HepG2 (cell line): Measurements from ENCODE around the gene CCDC69. TPM values are rescaled to one million over a fixed set of nuclear protein-coding genes. Genes with fewer than 3 reads are reported as not detected.
"Not testable (repeated sequence)": the region's sequence is repeated elsewhere in the genome, so short reads cannot be mapped to it uniquely, and the experiment has no call there.

ENCODE experiments used
- ATAC-seq: fragments of 200-7000 bp; cut with Tn5 transposase; 3 replicates; pipeline ENCODE4 v1.9.1; 2020; ENCODE audit warnings: mild to moderate bottlenecking, moderate library complexity
- BruUV-seq: library from RNA; stranded (reverse); fragments of 400-500 nt; replicated peaks from 2 replicates; lab custom pipeline; 2021; lab: Mats Ljungman, UMichigan
- CTCF ChIA-PET: fragments of 300-600 bp; formaldehyde crosslinking; extraction: SDS; loops from one replicate; lab custom pipeline; 2021; ENCODE audit warnings: low total read pairs, inconsistent platforms, low intra/inter-chr PET ratio; lab: Yijun Ruan, JAX
- POLR2A ChIA-PET: fragments of 350-600 bp; sonication (Branson Sonifier 250); formaldehyde crosslinking; loops from one replicate; lab custom pipeline; 2020; ENCODE audit warnings: antibody characterized with exemption, inconsistent platforms; lab: Yijun Ruan, JAX
- DNase-seq: peaks from one replicate; pipeline ENCODE4 v3.0.0-alpha.2; 2015; ENCODE audit warnings: low spot score
- FAIRE-seq: peaks from 3 replicates; lab custom pipeline; 2011; peaks lifted over from hg19 to GRCh38; lab: Jason Lieb, UNC
- H2AFZ ChIP-seq: one replicate; pipeline ENCODE4 v1.6.1; 2011; ENCODE audit warnings: low read length, inconsistent platforms
- H3K27ac ChIP-seq: fragments of 300-600 bp; 3 replicates; pipeline ENCODE4 v1.8.0; 2011; ENCODE audit warnings: mixed run types, mild to moderate bottlenecking, mixed read lengths, low read length, inconsistent platforms; ENCODE audit not compliant: insufficient read depth; ENCODE audit errors: extremely low read length
- H3K27me3 ChIP-seq, 2 experiments: fragments of 200-600 bp in 1 of 2; 2 replicates in 1 of 2; 3 replicates in 1 of 2; pipeline versions ENCODE4 v1.6.0 to v1.8.0; 2011; ENCODE audit warnings: low read length in 2 of 2, mild to moderate bottlenecking in 2 of 2, moderate library complexity in 2 of 2, inconsistent platforms in 1 of 2; ENCODE audit not compliant: insufficient read depth in 2 of 2, control insufficient read depth in 1 of 2
- H3K36me3 ChIP-seq, 2 experiments: fragments of 200-600 bp in 1 of 2; replicated peaks in 1 of 2; 2 replicates in 1 of 2; 3 replicates in 1 of 2; pipeline versions ENCODE4 v1.5.1 to v1.8.0; 2011; ENCODE audit warnings: low read length in 2 of 2, inconsistent platforms in 1 of 2; ENCODE audit not compliant: insufficient read depth in 2 of 2, control insufficient read depth in 1 of 2
- H3K4me1 ChIP-seq: 2 replicates; pipeline ENCODE4 v1.5.1; 2012; ENCODE audit warnings: low read length, inconsistent platforms; ENCODE audit not compliant: insufficient read depth
- H3K4me2 ChIP-seq: 2 replicates; pipeline ENCODE4 v1.6.0; 2011; ENCODE audit warnings: low read depth, low read length, inconsistent platforms
- H3K4me3 ChIP-seq, 3 experiments: fragments of 200-600 bp in 1 of 3; sonication (generic), shearing (Covaris generic) in 1 of 3; replicated peaks in 1 of 3; 2 replicates each; pipeline ENCODE4 v1.5.1; 2011 to 2016; ENCODE audit warnings: low read length in 3 of 3, inconsistent platforms in 2 of 3, low read depth in 2 of 3, mild to moderate bottlenecking in 2 of 3, control low read depth in 1 of 3, mixed read lengths in 1 of 3; ENCODE audit not compliant: insufficient read depth in 1 of 3
- H3K79me2 ChIP-seq: one replicate; pipeline ENCODE4 v1.6.1; 2011; ENCODE audit warnings: low read length, inconsistent platforms; ENCODE audit not compliant: insufficient read depth
- H3K9ac ChIP-seq: 2 replicates; pipeline ENCODE4 v1.6.0; 2011; ENCODE audit warnings: mild to moderate bottlenecking, low read depth, low read length, inconsistent platforms; ENCODE audit not compliant: insufficient read depth
- H3K9me3 ChIP-seq: 2 replicates; pipeline ENCODE4 v1.5.1; 2012; ENCODE audit warnings: mild to moderate bottlenecking, low read length
- H4K20me1 ChIP-seq: 2 replicates; pipeline ENCODE4 v1.6.0; 2011; ENCODE audit warnings: inconsistent platforms, mild to moderate bottlenecking, low read length, moderate library complexity; ENCODE audit not compliant: insufficient read depth
- CHD2 ChIP-seq: IDR thresholded peaks from 2 replicates; pipeline ENCODE4 v1.6.1; 2011; ENCODE audit warnings: low read depth, low read length, improper control_type of control experiment
- ETV6 ChIP-seq: sonication (generic); formaldehyde crosslinking; conservative IDR thresholded peaks from 2 replicates; pipeline ENCODE4 v1.4.0; 2020; ENCODE audit warnings: missing genetic modification reagents
- HIVEP1 ChIP-seq: sonication (generic); formaldehyde crosslinking; IDR thresholded peaks from 2 replicates; pipeline ENCODE4 v1.4.0; 2020; ENCODE audit warnings: mild to moderate bottlenecking, missing genetic modification reagents
- NFE2 ChIP-seq: sonication (generic); formaldehyde crosslinking; IDR thresholded peaks from 2 replicates; pipeline ENCODE4 v1.4.0; 2020; ENCODE audit warnings: missing genetic modification reagents
- ZNF383 ChIP-seq: sonication (generic); formaldehyde crosslinking; IDR thresholded peaks from 2 replicates; pipeline ENCODE4 v1.4.0; 2020; ENCODE audit warnings: missing genetic modification reagents, mild to moderate bottlenecking, borderline replicate concordance
- ZNF572 ChIP-seq: sonication (generic); formaldehyde crosslinking; IDR thresholded peaks from 2 replicates; pipeline ENCODE4 v1.5.1; 2020; ENCODE audit warnings: mild to moderate bottlenecking, missing genetic modification reagents
- ZNF841 ChIP-seq: sonication (generic); formaldehyde crosslinking; IDR thresholded peaks from 2 replicates; pipeline ENCODE4 v1.8.1; 2023; ENCODE audit warnings: missing genetic modification reagents, borderline replicate concordance
- WGBS: methylation state at CpG from one replicate; pipeline ENCODE4 v1.1.6; 2017; ENCODE audit warnings: low lambda C conversion rate; 5-methylcytosine and 5-hydroxymethylcytosine counted together
- in situ Hi-C: cut with HindIII; loops from 2 replicates; pipeline ENCODE4 v1.10.0; 2017; ENCODE audit warnings: low pct_unique_long_range_greater_than_20kb; ENCODE audit not compliant: extremely low pct_ligation_motif_present
- intact Hi-C: fragments of 100-400 bp; cut with micrococcal nuclease; formaldehyde crosslinking; loops from one replicate; pipeline ENCODE4 v1.10.0; 2022; ENCODE audit not compliant: unreplicated experiment
- polyA plus RNA-seq, 8 experiments: library from polyadenylated mRNA; depleted of rRNA in 3 of 8; stranded (reverse) in 7 of 8; unstranded in 1 of 8; fragments of >200 nt; fragmentation: Illumina TruSeq in 4 of 8; extraction: Trizol in 4 of 8; gene quantifications; 2 replicates each; pipeline versions ENCODE4 v1.2.1 to v1.2.3, GENCODE V29; 2011 to 2016; ENCODE audit warnings: low read depth in 4 of 8, missing spikeins in 1 of 8, mixed read lengths in 1 of 8; ENCODE audit not compliant: insufficient read depth in 1 of 8
- total RNA-seq, 5 experiments: library from RNA; depleted of rRNA; stranded (reverse); fragments of >200 nt; fragmentation: Illumina TruSeq; extraction: Trizol; gene quantifications; 2 replicates each; pipeline ENCODE4 v1.2.3, GENCODE V29; 2016; ENCODE audit warnings: low read depth in 1 of 5
- TF ChIP-seq, protein P1 (sequence below): sonication (generic); formaldehyde crosslinking; IDR thresholded peaks from 2 replicates; pipeline ENCODE4 v1.8.1; 2023; ENCODE audit warnings: mild to moderate bottlenecking, missing genetic modification reagents
- TF ChIP-seq, protein P2 (sequence below): sonication (generic); formaldehyde crosslinking; IDR thresholded peaks from 2 replicates; pipeline ENCODE4 v1.4.0; 2020; ENCODE audit warnings: missing genetic modification reagents
- TF ChIP-seq, protein P3 (sequence below): sonication (generic); formaldehyde crosslinking; IDR thresholded peaks from 2 replicates; pipeline ENCODE4 v1.4.0; 2020; ENCODE audit warnings: missing genetic modification reagents; ENCODE audit errors: not compliant biosample characterization
- TF ChIP-seq, protein P4 (sequence below): IDR thresholded peaks from 2 replicates; pipeline ENCODE4 v1.6.1; 2016; ENCODE audit warnings: control low read depth

The CCDC69 gene
- total and polyA plus RNA-seq, 2 of the 13 experiments (the other 11 are each of a cell fraction or from before 2014, with no cell fraction given) = 12.2 to 45.2 TPM

DNA sequence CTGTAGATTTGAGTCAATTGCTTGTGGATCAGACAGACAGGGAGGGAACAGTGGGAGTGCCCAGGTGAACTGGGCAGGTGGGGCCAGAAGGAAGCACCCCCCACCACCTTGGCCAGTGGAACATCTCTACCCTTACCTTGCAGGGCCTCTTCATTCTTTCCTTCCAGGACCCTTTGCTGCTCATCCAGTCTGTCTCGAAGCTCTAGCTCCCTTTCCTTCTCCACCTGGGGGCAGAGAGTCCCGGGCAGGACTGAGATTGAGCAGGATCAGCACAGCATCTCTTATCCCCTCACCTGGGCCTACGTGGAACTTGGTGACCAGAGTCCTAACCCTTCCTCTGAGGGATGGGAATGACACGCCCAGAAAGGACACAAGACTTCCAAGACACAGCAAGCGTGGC is 25.0 kb downstream of the CCDC69 start (continued):
- TF ChIP-seq, protein P1, sequence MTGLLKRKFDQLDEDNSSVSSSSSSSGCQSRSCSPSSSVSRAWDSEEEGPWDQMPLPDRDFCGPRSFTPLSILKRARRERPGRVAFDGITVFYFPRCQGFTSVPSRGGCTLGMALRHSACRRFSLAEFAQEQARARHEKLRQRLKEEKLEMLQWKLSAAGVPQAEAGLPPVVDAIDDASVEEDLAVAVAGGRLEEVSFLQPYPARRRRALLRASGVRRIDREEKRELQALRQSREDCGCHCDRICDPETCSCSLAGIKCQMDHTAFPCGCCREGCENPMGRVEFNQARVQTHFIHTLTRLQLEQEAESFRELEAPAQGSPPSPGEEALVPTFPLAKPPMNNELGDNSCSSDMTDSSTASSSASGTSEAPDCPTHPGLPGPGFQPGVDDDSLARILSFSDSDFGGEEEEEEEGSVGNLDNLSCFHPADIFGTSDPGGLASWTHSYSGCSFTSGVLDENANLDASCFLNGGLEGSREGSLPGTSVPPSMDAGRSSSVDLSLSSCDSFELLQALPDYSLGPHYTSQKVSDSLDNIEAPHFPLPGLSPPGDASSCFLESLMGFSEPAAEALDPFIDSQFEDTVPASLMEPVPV = no peak
- TF ChIP-seq ZNF383 (CRISPR knock-in tag) = no peak
- TF ChIP-seq NFE2 (CRISPR knock-in tag) = no peak
- no peak for TF ChIP-seq ZNF572 (CRISPR knock-in tag)
- TF ChIP-seq, protein P2, sequence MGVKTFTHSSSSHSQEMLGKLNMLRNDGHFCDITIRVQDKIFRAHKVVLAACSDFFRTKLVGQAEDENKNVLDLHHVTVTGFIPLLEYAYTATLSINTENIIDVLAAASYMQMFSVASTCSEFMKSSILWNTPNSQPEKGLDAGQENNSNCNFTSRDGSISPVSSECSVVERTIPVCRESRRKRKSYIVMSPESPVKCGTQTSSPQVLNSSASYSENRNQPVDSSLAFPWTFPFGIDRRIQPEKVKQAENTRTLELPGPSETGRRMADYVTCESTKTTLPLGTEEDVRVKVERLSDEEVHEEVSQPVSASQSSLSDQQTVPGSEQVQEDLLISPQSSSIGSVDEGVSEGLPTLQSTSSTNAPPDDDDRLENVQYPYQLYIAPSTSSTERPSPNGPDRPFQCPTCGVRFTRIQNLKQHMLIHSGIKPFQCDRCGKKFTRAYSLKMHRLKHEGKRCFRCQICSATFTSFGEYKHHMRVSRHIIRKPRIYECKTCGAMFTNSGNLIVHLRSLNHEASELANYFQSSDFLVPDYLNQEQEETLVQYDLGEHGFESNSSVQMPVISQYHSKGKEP (CRISPR knock-in tag) = no peak
- TF ChIP-seq ETV6 (CRISPR knock-in tag) = no peak
- no peak for TF ChIP-seq ZNF841 (CRISPR knock-in tag)
- TF ChIP-seq CHD2 = no peak
- no peak for TF ChIP-seq HIVEP1 (CRISPR knock-in tag)
- TF ChIP-seq, protein P3, sequence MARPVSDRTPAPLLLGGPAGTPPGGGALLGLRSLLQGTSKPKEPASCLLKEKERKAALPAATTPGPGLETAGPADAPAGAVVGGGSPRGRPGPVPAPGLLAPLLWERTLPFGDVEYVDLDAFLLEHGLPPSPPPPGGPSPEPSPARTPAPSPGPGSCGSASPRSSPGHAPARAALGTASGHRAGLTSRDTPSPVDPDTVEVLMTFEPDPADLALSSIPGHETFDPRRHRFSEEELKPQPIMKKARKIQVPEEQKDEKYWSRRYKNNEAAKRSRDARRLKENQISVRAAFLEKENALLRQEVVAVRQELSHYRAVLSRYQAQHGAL = no peak
- TF ChIP-seq, protein P4, sequence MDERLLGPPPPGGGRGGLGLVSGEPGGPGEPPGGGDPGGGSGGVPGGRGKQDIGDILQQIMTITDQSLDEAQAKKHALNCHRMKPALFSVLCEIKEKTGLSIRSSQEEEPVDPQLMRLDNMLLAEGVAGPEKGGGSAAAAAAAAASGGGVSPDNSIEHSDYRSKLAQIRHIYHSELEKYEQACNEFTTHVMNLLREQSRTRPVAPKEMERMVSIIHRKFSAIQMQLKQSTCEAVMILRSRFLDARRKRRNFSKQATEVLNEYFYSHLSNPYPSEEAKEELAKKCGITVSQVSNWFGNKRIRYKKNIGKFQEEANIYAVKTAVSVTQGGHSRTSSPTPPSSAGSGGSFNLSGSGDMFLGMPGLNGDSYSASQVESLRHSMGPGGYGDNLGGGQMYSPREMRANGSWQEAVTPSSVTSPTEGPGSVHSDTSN (CRISPR knock-in tag) = no peak

DNA sequence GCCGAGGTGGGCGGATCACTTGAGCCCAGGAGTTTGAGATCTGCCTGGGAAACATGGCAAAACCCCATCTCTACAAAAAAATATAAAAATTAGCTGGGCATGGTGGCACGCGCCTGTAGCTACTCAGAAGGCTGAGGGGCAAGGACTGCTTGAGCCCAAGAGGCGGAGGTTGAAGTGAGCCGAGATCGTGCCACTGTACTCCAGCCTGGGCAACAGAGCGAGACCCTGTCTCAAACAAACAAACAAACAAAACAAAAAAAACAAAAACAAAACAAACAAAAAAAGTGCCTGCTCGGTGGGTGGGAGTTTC is 26.6 kb downstream of the CCDC69 start:
- H3K79me2 ChIP-seq, H2AFZ ChIP-seq, H4K20me1 ChIP-seq, H3K27ac ChIP-seq, BruUV-seq, H3K4me1 ChIP-seq, H3K9me3 ChIP-seq, intact Hi-C loops, H3K27me3 ChIP-seq, in situ Hi-C loops, H3K36me3 ChIP-seq, ATAC-seq, DNase-seq, H3K9ac ChIP-seq, H3K4me3 ChIP-seq, H3K4me2 ChIP-seq, CTCF ChIA-PET, POLR2A ChIA-PET, FAIRE-seq: not testable (repeated sequence)
- WGBS = 95% methylated on average over 9 of the region's 9 CpGs
